Umbilical cord (tissue), 2 donors: ENCODE data around the gene ELF1. TPM values are rescaled to one million over a fixed set of nuclear protein-coding genes. Genes with fewer than 3 reads are reported as not detected.
"Not testable (repeated sequence)": the region's sequence is repeated elsewhere in the genome, so short reads cannot be mapped to it uniquely, and the experiment has no call there.

ENCODE experiments used
- DNase-seq: peaks from one replicate; pipeline ENCODE4 v3.0.0-alpha.2; 2015; ENCODE audit warnings: low spot score
- total RNA-seq: library from RNA; depleted of rRNA; stranded (reverse); fragments of >200 nt; gene quantifications from one replicate; pipeline ENCODE4 v1.2.3, GENCODE V29; 2014; ENCODE audit warnings: low replicate concordance; ENCODE audit not compliant: insufficient read depth

Gene ELF1
- total RNA-seq, 1 donor from 2014 or later: 67.4 TPM

DNA sequence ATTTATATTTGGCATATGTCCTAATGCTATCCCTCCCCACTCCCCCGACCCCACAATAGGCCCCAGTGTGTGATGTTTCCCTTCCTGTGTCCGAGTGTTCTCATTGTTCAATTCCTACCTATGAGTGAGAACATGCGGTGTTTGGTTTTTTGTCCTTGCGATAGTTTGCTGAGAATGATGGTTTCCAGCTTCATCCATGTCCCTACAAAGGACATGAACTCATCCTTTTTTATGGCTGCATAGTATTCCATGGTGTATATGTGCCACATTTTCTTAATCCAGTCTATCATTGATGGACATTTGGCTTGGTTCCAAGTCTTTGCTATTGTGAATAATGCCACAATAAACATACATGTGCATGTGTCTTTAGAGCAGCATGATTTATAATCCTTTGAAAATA is 23.3 kb upstream of the ELF1 start:
- DNase-seq: not testable (repeated sequence)

DNA sequence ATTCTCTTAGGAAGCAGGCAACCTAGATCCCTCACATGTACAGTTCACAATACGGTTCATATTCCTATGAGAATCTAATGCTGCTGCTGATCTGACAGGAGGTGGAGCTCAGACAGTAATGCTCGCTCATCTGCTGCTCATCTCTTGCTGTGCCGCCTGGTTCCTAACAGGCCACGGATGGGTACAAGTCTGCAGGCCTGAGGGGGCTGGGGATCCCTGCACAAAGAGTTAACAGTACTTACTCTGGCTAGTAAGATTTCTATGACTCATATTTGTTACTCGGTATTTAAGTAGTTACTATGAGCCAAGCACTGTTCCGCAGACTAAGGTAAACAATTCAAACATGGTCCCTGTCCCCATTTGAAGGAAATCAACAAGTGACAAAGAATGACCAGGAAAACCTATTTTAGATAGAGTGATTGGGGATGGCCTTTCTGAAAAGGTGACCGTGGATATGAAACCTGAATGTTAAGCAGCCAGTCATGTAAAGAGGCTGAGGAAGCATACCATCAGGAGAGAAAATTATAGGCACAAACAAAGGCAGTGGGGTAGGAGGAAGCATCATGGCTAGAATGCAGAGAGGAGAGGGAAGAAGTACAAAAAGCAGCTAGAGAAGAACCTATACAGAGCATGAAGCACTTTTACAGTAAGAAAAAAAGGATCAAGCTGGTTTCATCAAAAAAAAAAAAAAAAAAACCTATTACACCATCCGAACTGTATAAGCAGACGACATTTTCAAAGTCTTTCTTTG is 21.6 kb upstream of the ELF1 start:
- DNase-seq: no peak

DNA sequence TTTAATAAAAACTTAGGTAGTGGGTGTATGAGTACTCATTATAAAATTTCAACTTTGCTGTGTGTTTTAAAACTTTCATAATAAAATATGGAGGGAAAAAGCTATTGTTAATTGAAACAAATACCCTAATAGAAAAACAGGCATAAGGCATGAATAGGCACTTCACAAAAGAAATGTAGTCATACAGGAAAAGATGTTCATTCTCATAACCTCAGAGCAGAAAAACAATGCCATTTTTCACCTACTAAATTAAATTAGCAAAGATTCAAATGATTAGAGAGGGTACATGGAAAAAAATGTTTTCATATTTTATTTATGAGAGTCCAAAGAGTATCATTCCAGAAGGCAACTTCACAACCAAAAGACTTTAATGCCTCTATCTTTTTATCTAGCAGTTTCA is 20.6 kb upstream of the ELF1 start:
- DNase-seq: no peak

DNA sequence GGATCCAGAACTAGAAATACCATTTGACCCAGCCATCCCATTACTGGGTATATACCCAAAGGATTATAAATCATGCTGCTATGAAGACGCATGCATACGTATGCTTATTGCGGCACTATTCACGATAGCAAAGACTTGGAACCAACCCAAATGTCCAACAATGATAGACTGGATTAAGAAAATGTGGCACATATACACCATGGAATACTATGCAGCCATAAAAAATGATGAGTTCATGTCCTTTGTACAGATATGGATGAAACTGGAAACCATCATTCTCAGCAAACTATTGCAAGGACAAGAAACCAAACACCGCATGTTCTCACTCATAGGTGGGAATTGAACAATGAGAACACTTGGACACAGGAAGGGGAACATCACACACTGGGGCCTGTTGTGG is 17.4 kb upstream of the ELF1 start:
- not testable (repeated sequence) for DNase-seq

DNA sequence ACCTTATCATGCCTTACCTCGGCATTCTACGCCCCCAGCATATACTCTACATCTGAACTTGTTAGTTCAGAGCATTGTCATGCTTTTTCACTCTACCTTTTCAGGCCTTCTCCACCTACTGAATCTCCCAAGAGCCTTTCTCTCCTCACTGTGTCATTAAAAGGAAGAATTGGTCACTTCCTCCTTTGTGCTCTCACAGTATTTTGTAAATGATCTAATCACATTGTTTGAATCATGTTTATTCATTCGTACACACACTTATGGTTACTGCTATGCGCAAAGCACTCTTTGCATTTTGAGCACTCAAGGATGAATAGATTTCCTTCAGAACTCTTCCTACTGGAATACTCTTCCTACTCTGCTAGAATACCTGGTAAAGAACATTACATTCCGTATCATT is 15.8 kb upstream of the ELF1 start:
- no peak for DNase-seq

DNA sequence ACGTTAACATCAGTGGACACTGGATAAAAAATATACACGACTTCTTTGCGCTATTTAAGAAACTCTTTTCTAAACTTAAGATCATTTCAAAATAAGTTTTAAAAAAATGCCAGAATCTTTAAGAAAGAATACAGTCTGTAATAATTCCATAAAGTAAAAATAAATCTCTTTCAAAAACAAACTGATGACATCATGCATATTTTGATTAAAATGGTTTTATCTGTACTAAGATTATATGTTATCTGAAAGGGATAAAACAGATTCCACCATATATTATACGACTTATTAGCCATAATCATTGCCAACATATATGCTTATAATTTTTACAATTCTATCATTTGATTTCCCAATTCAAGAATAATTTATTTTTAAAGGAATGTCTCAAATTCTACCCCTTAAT is 15.3 kb upstream of the ELF1 start:
- no peak for DNase-seq

DNA sequence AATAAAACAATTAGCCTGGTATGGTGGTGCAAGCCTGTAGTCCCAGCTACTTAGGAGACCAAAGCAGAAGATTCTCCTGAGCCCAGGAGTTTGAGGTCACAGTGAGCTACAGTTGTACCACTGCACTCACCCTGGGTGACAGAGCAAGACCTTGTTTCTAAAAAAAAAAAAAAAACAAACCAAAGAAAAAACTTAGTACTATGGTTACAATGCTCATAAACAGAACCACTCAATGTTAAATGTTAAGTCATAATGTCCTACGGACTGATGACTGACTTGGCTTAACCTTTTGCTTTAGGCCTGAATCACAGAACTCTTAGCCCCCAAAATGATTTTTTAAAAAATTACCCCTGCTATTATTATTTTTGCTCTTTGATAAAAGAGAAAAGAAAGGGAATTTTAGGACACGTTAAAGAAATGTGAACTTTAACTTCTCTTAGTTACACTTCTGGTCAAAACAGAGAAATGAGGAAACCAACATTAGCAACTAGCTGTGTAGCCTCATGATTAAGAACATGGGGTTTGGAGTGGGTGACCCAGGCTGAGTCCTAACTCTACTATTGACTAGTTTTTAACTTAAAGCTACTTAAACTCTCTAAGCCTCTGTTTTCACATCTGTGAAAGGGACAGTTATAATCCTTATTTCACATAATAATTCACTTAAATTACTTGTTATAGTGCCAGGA is 13.7 kb upstream of the ELF1 start:
- no peak for DNase-seq

DNA sequence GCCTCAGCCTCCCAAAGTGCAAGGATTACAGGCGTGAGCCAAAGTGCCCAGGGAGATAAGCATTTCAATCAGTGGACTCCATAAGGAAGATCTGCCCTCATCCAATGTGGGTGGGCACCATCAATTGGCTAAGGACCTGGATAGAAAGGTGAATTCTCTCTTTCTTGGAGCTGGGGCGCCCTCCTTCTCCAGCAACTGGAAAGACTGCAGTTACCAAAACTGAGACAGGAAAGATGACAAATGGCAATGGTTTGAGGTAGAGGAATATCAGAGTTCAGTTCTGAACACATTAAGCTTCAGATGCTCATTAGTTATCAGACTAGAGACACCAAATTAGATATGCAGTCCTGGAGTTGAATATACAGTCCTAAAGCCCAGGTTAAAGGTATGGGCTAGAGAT is 10.5 kb upstream of the ELF1 start:
- no peak for DNase-seq

DNA sequence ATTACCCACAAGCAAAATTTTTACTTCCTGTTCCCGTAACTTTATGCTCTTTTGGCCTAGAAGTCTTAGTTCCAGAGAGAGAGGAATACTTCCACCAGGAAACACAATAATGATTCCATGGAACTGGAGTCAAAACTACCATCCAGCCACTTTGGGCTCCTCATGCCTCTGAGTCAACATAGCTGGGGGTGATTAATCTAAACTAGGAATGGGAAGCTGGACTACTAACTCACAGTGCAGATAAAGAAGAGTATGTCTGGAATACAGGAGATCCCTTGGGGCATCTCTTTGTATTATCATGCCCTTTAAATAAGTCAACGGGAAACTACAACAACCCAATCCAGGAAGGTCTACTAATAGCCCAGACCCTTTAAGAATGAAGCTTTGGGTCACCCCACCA is 8.9 kb upstream of the ELF1 start:
- DNase-seq: no peak

DNA sequence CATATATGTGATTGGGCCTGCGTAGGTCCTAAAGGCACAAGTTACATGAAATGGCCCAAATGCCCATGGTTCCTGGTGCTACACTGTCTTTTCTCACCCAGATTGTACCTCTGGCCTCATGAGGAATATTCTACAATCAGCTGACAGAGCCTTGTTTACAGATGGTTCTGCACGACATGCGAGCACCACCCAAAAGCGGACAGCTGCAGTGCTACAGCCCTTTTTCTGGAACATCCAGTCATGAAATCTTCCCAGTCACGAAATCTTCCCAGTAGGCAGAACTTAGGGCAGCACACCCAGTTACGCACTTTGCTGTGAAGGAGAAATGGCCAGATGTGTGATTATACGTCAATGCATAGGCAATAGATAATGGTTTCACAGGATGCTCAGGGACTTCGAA is 7.7 kb upstream of the ELF1 start:
- no peak for DNase-seq

DNA sequence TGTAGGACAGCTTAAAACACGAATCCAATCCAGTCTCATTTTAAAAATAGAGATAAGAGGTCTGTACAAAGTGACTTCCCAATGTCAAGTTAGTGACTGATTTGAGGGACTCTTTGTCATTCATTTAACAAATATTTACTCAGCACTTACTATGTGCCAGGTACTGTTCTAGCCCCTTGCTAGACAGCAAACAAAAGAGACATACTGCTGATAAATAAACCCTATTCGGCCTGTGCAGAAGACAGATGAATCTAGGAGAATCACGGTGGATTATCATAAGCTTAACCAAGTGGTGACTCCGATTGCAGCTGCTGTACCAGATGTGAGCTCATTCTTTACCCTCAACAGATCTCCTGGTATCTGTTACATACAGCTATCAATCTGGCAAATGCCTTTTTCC is 6.4 kb upstream of the ELF1 start:
- DNase-seq: no peak

DNA sequence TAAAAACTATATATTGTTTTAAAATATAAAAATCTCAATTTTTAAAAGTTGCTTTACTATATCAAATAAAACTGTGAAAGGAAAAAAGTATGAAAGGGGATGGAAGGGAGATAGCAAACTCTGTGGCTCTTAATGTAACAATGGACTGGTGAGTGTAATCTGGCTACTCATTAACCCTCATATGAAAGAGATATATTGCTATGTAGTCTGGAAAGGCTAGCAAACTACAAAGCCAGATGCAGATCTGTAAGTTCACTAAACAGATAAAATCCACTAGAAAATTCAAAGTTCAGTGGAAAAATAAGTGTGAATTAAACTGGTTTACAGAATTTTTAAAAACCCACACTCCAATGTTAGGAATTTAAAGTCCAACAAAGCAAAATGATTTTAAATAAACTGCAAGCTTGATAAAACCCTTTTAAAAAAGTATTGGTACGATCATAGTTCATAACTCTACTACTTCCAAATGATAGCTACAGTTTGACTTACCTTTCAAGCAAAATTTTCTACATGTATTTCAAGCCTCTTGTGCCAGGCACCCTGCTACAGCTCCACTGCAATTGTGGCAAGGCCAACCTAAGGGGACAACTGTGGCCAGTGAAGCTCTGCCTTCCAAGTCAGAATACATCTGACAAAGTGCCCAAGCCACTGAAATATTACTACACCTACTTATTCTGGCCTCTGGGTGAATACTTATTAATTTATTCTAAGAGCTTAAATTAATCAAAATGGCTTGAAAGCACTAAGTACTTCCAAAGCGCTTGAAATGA is 647 bp upstream of the ELF1 start:
- no peak for DNase-seq

DNA sequence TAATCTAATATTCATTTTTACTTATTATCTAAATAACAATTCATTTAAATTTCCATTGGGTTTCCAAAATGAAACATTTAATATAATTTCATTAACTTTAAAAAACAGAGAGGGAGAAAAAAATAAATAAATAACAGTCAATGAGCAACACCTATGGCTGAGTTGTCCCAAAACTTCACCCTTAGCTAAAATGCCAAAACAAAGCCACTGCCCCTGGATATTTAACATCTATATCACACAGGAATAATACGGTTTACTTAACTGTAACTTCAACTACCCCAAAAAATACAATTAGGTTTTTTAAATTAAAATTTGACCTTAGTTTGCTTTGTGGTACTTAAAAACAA is 541 bp downstream of the ELF1 start:
- no peak for DNase-seq

DNA sequence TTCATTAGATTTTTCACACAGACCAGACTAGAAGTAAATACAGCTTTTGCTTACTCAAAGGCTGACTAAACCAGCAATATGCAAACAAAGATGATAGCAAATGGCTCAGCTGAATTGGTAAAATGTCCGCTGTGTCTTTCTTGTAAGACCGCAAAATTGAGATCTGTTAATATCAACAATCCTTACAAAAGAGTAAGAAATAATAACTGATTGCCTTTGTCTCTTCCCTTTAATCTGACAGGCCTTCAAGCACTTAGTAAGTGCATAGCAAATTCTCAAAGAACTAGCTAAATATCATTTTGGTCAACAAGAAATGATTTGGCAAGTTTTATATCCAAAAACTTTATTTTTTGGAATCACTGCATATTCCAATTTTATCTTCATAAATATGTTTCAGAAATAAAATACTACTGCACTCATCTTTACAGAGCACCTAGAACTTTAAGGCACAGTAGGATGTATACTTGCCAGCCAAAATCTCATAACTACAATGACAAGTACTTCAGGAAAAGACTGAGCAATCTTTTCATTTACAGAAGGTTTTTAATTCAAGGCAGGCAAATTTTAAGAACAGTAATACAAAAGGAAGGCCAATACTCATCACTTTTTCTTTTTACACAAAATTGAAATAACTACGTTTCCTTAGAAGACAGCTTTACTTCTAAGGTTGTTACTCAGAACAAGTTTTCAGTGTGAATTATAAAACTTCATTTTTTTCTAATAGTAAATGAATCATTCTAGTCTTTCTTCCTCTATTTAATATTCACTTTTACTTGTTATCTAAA is 1.1 kb downstream of the ELF1 start:
- no peak for DNase-seq

DNA sequence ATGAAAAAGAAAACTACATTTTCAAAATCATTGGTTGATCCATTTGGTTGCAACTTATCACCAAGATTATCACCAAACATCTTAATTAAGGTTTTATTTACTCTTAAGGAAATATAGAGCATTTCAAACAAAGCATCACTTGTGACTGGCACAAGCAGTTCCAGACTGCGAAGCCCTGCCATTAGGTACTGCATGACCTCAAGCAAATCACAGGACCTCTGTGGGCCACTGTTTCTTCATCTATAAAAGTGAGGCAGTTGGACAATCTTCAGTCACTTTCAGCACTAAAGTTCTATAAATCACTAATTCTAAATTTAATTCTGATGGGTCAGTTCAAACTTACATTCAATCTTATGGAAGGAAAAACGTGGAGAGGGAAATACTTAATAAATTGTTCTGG is 2.0 kb downstream of the ELF1 start:
- DNase-seq: no peak

DNA sequence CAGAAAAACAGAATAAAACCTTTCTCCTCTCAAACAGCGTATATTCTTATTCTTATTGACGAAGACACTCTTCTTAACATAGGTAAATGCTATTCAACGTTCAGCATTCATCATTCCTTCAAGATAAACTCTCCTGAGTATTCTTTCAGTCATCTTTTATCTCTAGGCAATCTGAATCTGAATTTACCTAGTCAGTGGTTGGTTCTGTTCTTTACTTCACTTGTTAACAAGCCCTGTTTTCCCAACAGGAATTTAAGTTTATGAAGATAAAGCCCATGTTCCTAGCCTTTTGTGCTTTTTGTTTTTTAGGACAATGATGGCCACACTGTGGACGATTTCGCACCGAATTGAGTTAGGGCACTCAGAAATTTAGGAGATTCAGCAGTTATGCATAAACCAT is 3.2 kb downstream of the ELF1 start:
- no peak for DNase-seq

DNA sequence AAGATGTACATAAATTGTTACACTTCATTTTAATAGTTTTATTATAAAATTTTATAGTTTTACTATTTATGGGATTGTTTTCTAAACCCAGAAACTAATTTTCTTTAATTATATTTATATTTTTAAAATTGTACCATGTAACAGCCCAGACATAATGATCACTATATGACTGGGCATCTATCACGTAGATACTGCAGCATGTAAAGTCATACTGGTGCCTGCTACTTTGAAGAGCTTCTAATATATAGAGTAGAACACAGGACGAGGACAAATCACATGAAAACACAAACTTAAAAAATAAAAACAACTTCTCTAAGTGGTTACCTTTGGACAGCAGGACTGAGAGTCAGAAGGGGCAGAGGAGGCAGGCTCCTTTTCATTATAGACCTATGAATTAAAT is 5.3 kb downstream of the ELF1 start:
- DNase-seq: no peak

DNA sequence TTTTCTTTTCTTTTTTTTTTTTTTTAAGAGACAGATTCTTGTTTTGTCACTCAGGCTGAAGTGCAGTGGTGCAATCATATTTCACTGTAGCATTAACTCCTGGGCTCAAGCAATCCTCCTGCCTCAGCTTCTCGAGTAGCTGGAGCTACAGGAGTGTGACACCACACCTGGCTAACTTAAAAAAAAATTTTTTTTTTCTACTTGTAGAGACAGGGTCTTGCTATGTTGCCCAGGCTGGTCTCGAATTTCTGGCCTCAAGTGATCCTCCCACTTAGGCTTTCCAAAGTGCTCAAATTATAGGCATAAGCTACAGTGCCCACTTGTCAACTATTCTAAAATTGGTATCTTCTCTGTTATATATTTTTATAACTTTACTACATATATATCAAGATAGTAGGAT is 6.6 kb downstream of the ELF1 start:
- no peak for DNase-seq

DNA sequence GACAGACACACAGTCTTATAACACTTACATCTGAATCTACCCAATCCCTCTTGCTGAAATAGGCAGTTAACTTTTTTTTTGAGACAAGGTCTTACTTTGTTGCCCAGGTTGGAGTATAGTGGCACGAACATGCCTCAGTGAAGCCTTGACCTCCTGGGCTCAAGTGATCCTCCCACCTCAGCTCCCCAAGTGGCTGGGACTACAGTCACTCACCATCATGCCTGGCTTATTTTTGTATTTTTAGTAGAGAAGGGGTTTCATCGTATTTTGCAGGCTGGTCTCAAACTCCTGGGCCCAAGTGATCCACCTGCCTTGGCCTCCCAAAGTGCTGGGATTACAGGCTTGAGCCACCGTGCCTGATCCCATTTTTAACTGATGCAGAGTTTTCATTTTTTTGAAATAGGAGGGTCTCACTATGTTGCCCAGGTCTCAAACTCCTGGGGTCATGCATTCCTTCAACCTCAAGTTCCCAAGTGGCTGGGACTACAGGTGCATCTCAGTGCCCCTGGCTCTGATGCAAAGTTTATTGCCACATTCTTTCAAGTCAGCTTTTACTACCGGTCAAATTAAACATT is 7.6 kb downstream of the ELF1 start:
- DNase-seq: no peak

DNA sequence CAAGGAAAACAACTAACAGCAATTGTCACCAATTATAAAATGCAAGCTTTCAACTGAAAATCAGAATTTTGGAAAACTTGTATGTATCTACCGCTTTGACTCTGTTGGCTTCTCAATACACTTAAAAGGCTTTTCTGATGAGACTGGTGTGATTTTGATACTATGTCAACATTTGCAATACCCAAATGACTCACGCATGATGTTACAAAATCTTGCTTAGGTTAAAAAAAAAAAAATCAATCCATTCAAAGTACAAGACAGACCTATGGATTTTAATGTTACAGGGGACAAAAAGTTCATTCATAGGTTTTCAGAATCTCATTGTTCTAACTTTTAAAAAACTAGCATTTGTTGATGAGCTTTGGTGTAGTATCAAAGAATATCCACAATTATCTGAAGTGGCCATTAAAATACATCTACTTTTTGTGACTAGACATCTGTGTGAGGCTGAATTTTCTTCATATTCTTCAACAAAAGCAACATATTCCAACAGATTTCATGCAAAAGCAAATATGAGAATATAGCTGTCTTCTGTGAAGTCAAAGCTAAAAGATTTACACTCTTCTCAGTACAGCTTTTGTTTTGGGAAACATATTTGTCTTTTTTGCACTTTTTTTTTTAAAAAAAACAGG is 10.7 kb downstream of the ELF1 start:
- DNase-seq: no peak

DNA sequence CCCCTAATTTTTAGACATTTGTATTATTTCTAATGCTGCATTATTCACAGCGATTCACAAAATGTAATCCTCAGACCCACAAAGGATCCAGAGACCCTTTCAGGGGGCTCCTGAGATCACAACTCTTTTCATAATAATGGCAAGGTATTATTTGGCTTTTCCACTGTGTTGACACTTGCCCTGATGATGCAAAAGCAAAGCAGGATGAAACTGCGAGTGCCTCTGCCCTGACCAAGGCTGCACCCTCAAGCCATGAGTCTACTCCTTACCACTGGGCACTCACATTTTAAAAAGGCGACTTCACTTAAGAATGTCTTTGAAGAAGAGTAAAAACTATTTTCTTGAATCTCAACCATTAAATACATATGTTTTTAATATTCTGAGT is 11.4 kb downstream of the ELF1 start:
- no peak for DNase-seq
